Measurements from ENCODE around the gene PGD.

GRCh38 chr1:10398734-10399443, at the start of gene PGD:
- TF ChIP-seq CTCF (IDR thresholded peaks at IDR 0.05; ENCODE audit: borderline replicate concordance, extremely low read depth, low read length, poor library complexity, severe bottlenecking) (no peak), EZH2 (IDR thresholded peaks at IDR 0.05; ENCODE audit: borderline replicate concordance, low read depth, low read length, severe bottlenecking) (no peak)
